GM12878 (cell line): ENCODE data around the gene SOWAHC.
"Not testable (repeated sequence)": the region's sequence is repeated elsewhere in the genome, so short reads cannot be mapped to it uniquely, and the experiment has no call there.

Experiments used
- CTCF ChIP-seq, 3 experiments: IDR thresholded peaks in 2 of 3; conservative IDR thresholded peaks in 1 of 3; 2 replicates each; pipeline ENCODE4 v1.5.1; 2011; ENCODE audit warnings: low read depth in 3 of 3, low read length in 3 of 3, mild to moderate bottlenecking in 3 of 3, control low read depth in 2 of 3, moderate library complexity in 2 of 3, inconsistent platforms in 1 of 3, mixed read lengths in 1 of 3; ENCODE audit not compliant: control insufficient read depth in 2 of 3, insufficient read depth in 1 of 3; ENCODE audit errors: extremely low read depth in 1 of 3
- EP300 ChIP-seq, 2 experiments: fragments of 150-350 bp in 1 of 2; IDR thresholded peaks; 2 replicates each; pipeline ENCODE4 v1.6.1; 2011 to 2012; ENCODE audit warnings: low read depth in 2 of 2, low read length in 2 of 2, borderline replicate concordance in 1 of 2, improper control_type of control experiment in 1 of 2, inconsistent platforms in 1 of 2; ENCODE audit not compliant: control insufficient read depth in 1 of 2
- POLR2A ChIP-seq: IDR thresholded peaks from 2 replicates; pipeline ENCODE4 v1.6.1; 2011; ENCODE audit warnings: low read depth, mild to moderate bottlenecking, low read length
- REST ChIP-seq: IDR thresholded peaks from 2 replicates; pipeline ENCODE4 v1.6.1; 2012; ENCODE audit warnings: mild to moderate bottlenecking, low read depth, low read length
- SUPT20H ChIP-seq: IDR thresholded peaks from 2 replicates; pipeline ENCODE4 v1.6.1; 2011; ENCODE audit warnings: low read depth, mild to moderate bottlenecking, low read length, moderate library complexity, borderline replicate concordance; ENCODE audit not compliant: control insufficient read depth

GRCh38 chr2:109577630-109578029, 36.5 kb upstream of the SOWAHC start:
- TF ChIP-seq SUPT20H; POLR2A; CTCF (IDR thresholded peaks at IDR 0.05 in 2 of 3, conservative IDR thresholded peaks at IDR 0.05 in 1 of 3; ENCODE audit: control insufficient read depth in 2 of 3, extremely low read depth in 1 of 3, insufficient read depth in 1 of 3, low read depth in 3 of 3, low read length in 3 of 3); EP300 (IDR thresholded peaks at IDR 0.05; ENCODE audit: borderline replicate concordance in 1 of 2, control insufficient read depth in 1 of 2, low read depth in 2 of 2, low read length in 2 of 2); REST: not testable (repeated sequence)
